ENCODE data around the gene SLC17A9.

DNA sequence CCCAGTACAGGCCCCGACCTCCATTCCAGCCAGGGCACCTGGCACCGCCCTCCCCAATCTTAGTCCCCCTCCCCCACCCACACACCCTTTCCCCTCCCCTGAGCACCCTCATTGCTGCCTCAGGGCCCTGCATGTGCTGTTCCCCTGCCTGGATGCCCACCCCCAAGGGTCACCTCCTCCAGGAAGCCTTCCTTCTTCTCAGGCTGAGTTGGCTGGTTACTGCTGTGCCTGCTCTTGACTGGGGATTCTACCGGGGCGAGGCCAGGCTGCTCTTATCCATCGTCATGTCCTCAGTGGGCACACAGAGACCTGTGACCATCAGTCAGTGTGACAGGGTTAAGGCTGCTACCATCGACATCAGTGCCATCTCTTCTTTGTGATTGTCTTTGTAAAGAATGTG, 30.7 kb downstream of the SLC17A9 start:
- no peak for TF ChIP-seq CTCF (IDR thresholded peaks at IDR 0.05; ENCODE audit: insufficient read depth, low read depth, low read length)
- TF ChIP-seq EZH2 (IDR thresholded peaks at IDR 0.05; ENCODE audit: insufficient read depth, low read length) = no peak
